SK-N-SH (cell line): Measurements from ENCODE around the gene CDS2. TPM values are rescaled to one million over a fixed set of nuclear protein-coding genes. Genes with fewer than 3 reads are reported as not detected.
A peak's percentile ranks its signal among the peaks of the same experiment; 100 is the strongest.

Experiments used
- CTCF ChIA-PET: fragments of 300-600, 350-600 bp; formaldehyde crosslinking; extraction: SDS; loops from one replicate; lab custom pipeline; 2021; lab: Yijun Ruan, JAX
- POLR2A ChIA-PET: fragments of 350-600 bp; sonication (Branson Sonifier 250); formaldehyde crosslinking; extraction: SDS; loops from one replicate; lab custom pipeline; 2020; ENCODE audit warnings: antibody characterized with exemption, inconsistent platforms; lab: Yijun Ruan, JAX
- DNase-seq: peaks from one replicate; pipeline ENCODE4 v3.0.0; 2012
- H2AFZ ChIP-seq: fragments of 200-600 bp; sonication (generic); 2 replicates; pipeline ENCODE4 v1.8.1; 2016; ENCODE audit warnings: antibody characterized with exemption, mild to moderate bottlenecking, low read depth
- H3F3A ChIP-seq: fragments of 200-600 bp; sonication (generic); replicated peaks from 2 replicates; pipeline ENCODE3; 2016; ENCODE audit warnings: antibody characterized with exemption, mild to moderate bottlenecking; ENCODE audit not compliant: insufficient read depth
- H3K27ac ChIP-seq, 2 experiments: fragments of 200-500 bp in 1 of 2; fragments of 200-600 bp in 1 of 2; sonication (Bioruptor generic) in 1 of 2; sonication (generic), shearing (Covaris generic) in 1 of 2; 2 replicates each; pipeline versions ENCODE4 v1.5.1 to v1.6.1; 2014 to 2016; ENCODE audit warnings: low read depth in 2 of 2, inconsistent platforms in 1 of 2, low read length in 1 of 2, mild to moderate bottlenecking in 1 of 2, mixed read lengths in 1 of 2
- H3K27me3 ChIP-seq: fragments of 200-600 bp; sonication (generic), shearing (Covaris generic); 2 replicates; pipeline ENCODE4 v1.6.1; 2016; ENCODE audit warnings: mixed run types; ENCODE audit not compliant: insufficient read depth
- H3K36me3 ChIP-seq, 2 experiments: fragments of 200-500 bp in 1 of 2; fragments of 200-600 bp in 1 of 2; sonication (Bioruptor generic) in 1 of 2; sonication (generic) in 1 of 2; replicated peaks in 1 of 2; 2 replicates each; pipeline versions ENCODE3 to v1.5.1; 2014 to 2016; ENCODE audit warnings: low read length in 1 of 2, mild to moderate bottlenecking in 1 of 2; ENCODE audit not compliant: insufficient read depth in 2 of 2, control insufficient read depth in 1 of 2
- H3K4me1 ChIP-seq, 2 experiments: fragments of 200-500 bp in 1 of 2; fragments of 200-600 bp in 1 of 2; sonication (Bioruptor generic) in 1 of 2; sonication (generic), shearing (Covaris generic) in 1 of 2; 2 replicates each; pipeline versions ENCODE4 v1.5.1 to v1.6.1; 2014 to 2016; ENCODE audit warnings: low read depth in 1 of 2, low read length in 1 of 2, mixed run types in 1 of 2; ENCODE audit not compliant: insufficient read depth in 2 of 2, control insufficient read depth in 1 of 2
- H3K4me2 ChIP-seq: fragments of 200-600 bp; sonication (generic), shearing (Covaris generic); 2 replicates; pipeline ENCODE4 v1.6.1; 2017; ENCODE audit warnings: mixed run types
- H3K4me3 ChIP-seq, 2 experiments: fragments of 200-500 bp in 1 of 2; fragments of 200-600 bp in 1 of 2; sonication (Bioruptor generic) in 1 of 2; sonication (generic), shearing (Covaris generic) in 1 of 2; 2 replicates each; pipeline versions ENCODE4 v1.5.1 to v1.8.1; 2014 to 2016; ENCODE audit warnings: low read depth in 2 of 2, inconsistent platforms in 1 of 2, low read length in 1 of 2, mild to moderate bottlenecking in 1 of 2, mixed read lengths in 1 of 2, moderate library complexity in 1 of 2
- H3K79me2 ChIP-seq: fragments of 200-600 bp; sonication (generic); 2 replicates; pipeline ENCODE4 v1.8.1; 2017; ENCODE audit warnings: mild to moderate bottlenecking; ENCODE audit not compliant: insufficient read depth
- H3K9ac ChIP-seq: fragments of 200-600 bp; sonication (generic); 2 replicates; pipeline ENCODE4 v1.6.1; 2017; ENCODE audit warnings: mixed run types
- H3K9me2 ChIP-seq: fragments of 200-600 bp; sonication (generic); 2 replicates; pipeline ENCODE4 v1.6.1; 2017; ENCODE audit warnings: mixed run types
- H3K9me3 ChIP-seq: fragments of 200-600 bp; sonication (generic); 2 replicates; pipeline ENCODE4 v1.6.1; 2017; ENCODE audit warnings: mixed run types, mild to moderate bottlenecking, moderate library complexity
- H4K20me1 ChIP-seq: fragments of 200-600 bp; sonication (generic); 2 replicates; pipeline ENCODE4 v1.6.1; 2017; ENCODE audit warnings: mild to moderate bottlenecking, mixed run types; ENCODE audit not compliant: insufficient read depth
- CHD2 ChIP-seq: fragments of 150-350 bp; IDR thresholded peaks from 2 replicates; pipeline ENCODE4 v1.6.1; 2018; ENCODE audit warnings: low read length; ENCODE audit not compliant: partially characterized antibody
- ELF1 ChIP-seq: IDR thresholded peaks from 2 replicates; pipeline ENCODE4 v1.4.0; 2012
- FOSL2 ChIP-seq: IDR thresholded peaks from 2 replicates; pipeline ENCODE4 v1.4.0; 2012; ENCODE audit warnings: low read depth, mild to moderate bottlenecking, moderate library complexity, borderline replicate concordance
- GABPA ChIP-seq: IDR thresholded peaks from 2 replicates; pipeline ENCODE4 v1.4.0; 2012; ENCODE audit warnings: low read depth, mild to moderate bottlenecking
- GATA2 ChIP-seq: sonication (generic); formaldehyde crosslinking; IDR thresholded peaks from 2 replicates; pipeline ENCODE4 v1.5.0; 2020; ENCODE audit warnings: mild to moderate bottlenecking, missing genetic modification reagents
- NFIC ChIP-seq: IDR thresholded peaks from 2 replicates; pipeline ENCODE4 v1.4.0; 2012; ENCODE audit warnings: borderline replicate concordance
- POLR2AphosphoS5 ChIP-seq: IDR thresholded peaks from 2 replicates; pipeline ENCODE4 v1.6.1; 2012; ENCODE audit warnings: low read depth, low read length
- RFX5 ChIP-seq: IDR thresholded peaks from 2 replicates; pipeline ENCODE4 v1.6.1; 2012; ENCODE audit warnings: mild to moderate bottlenecking, improper control_type of control experiment, low read length
- SMC3 ChIP-seq: IDR thresholded peaks from 2 replicates; pipeline ENCODE4 v1.6.1; 2012; ENCODE audit warnings: low read depth, low read length, improper control_type of control experiment
- WGBS: methylation state at CpG from one replicate; pipeline ENCODE4 v1.1.6; 2017; ENCODE audit warnings: low lambda C conversion rate; 5-methylcytosine and 5-hydroxymethylcytosine counted together
- polyA plus RNA-seq, 3 experiments: library from polyadenylated mRNA; depleted of rRNA; stranded (reverse); fragments of >200 nt; gene quantifications; 2 replicates each; pipeline ENCODE4 v1.2.3, GENCODE V29; 2012
- TF ChIP-seq, protein P1 (sequence below): IDR thresholded peaks from 2 replicates; pipeline ENCODE4; 2012
- TF ChIP-seq, protein P2 (sequence below): IDR thresholded peaks from 2 replicates; pipeline ENCODE4 v1.4.0; 2012; ENCODE audit warnings: low read depth, borderline replicate concordance
- TF ChIP-seq, protein P3 (sequence below): fragments of 200-600 bp; sonication (generic); IDR thresholded peaks from 2 replicates; pipeline ENCODE4 v1.6.1; 2017; ENCODE audit warnings: antibody characterized with exemption, mild to moderate bottlenecking, moderate library complexity

CDS2 gene
- polyA plus RNA-seq, 1 of the 3 experiments (the other 2 are of a cell fraction), result 13.9 TPM

DNA sequence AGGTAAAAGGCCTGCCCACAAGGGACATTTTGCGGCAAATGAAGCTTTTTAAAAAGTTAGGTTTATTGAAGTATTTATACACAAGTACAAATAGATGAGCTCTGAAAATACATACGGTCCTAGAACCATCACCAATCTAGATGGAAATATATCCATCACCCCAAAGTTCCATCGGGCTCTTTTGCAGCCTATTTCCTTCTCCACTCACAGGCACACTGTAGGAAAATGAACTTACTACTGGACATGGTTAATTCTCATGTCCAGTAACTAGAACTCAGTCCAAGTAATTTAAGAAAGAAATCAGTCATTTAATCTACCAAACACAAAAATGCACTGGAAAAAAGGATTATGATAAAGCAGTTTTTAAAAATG, 13.2 kb upstream of the CDS2 start:
- peak overlapping the region; percentile 90 for H3K9ac ChIP-seq
- POLR2A ChIA-PET, result no interaction called here
- no peaks in the 10 kb centered on the region for H3K9me2 ChIP-seq
- TF ChIP-seq CHD2, result no peak
- no peak for TF ChIP-seq FOSL2
- no peak for TF ChIP-seq GABPA
- no peak for TF ChIP-seq NFIC
- no peak for TF ChIP-seq SMC3
- peak overlapping the region; percentile 74 for H2AFZ ChIP-seq
- peaks cover 7 to 11% of the 10 kb centered on the region in 2 experiments; a peak in 3 of 4 replicates for H3K4me1 ChIP-seq
- H3K4me2 ChIP-seq, result peak overlapping the region; percentile 88
- H3K27me3 ChIP-seq, result no peaks in the 10 kb centered on the region
- peaks cover 51 to 66% of the 10 kb centered on the region in 2 experiments for H3K36me3 ChIP-seq
- peaks cover 27% of the 10 kb centered on the region for H4K20me1 ChIP-seq
- peak overlapping the region; percentile 88 to 93 for H3K4me3 ChIP-seq
- CTCF ChIA-PET, result no interaction called here
- H3F3A ChIP-seq, result peaks cover 46% of the 10 kb centered on the region
- H3K79me2 ChIP-seq, result peaks cover 64% of the 10 kb centered on the region
- no peaks in the 10 kb centered on the region for H3K9me3 ChIP-seq
- 43% methylated on average over 3 of the region's 3 CpGs for WGBS
- peak overlapping the region; percentile 88 to 91 for H3K27ac ChIP-seq
- no peak for DNase-seq

DNA sequence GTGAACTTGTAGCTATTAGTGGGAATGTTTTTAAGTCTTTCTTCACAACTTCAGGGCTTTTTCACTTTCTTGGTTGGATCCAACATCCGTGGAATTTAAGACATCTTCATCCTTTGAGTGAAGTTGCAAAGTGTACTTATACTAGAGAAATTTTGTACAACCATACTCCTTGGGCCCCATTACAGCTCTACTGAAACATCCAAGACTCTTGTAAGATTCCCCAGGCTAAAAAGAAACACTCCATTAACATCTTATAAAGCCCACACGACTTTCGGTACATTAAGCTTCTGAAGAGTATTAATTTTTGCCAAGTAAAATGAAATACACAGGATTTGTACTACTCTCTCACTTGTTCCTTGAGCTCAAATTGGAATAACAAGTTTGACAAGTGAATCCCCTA, 12.4 kb upstream of the CDS2 start:
- 87% methylated on average over 3 of the region's 3 CpGs for WGBS
- ChIA-PET CTCF (interaction anchor here (1.0 to 1.2 kb wide), 2 partner anchors 13 to 15 kb away, joined by 3 read pairs; no protein-coding TSS in a partner anchor), POLR2A (no interaction called here)
- Histone ChIP-seq H2AFZ (no peak overlapping the region), H3K27me3 (no peaks in the 10 kb centered on the region), H3K9me3 (no peaks in the 10 kb centered on the region), H4K20me1 (peaks cover 33% of the 10 kb centered on the region), H3K4me1 (peaks cover 7 to 16% of the 10 kb centered on the region in 2 experiments; a peak in 3 of 4 replicates), H3K9me2 (no peaks in the 10 kb centered on the region), H3K9ac (no peak overlapping the region), H3K27ac (peak overlapping the region in 1 of 2 experiments; percentile 88; a peak in 1 of 4 replicates), H3K4me2 (no peak overlapping the region), H3K36me3 (peaks cover 43 to 58% of the 10 kb centered on the region in 2 experiments), H3K79me2 (peaks cover 72% of the 10 kb centered on the region), H3F3A (peaks cover 46% of the 10 kb centered on the region), H3K4me3 (no peak overlapping the region)
- DNase-seq, result no peak
- TF ChIP-seq ELF1, result no peak
- no peak for TF ChIP-seq GATA2 (CRISPR knock-in tag)
- no peak for TF ChIP-seq POLR2AphosphoS5

DNA sequence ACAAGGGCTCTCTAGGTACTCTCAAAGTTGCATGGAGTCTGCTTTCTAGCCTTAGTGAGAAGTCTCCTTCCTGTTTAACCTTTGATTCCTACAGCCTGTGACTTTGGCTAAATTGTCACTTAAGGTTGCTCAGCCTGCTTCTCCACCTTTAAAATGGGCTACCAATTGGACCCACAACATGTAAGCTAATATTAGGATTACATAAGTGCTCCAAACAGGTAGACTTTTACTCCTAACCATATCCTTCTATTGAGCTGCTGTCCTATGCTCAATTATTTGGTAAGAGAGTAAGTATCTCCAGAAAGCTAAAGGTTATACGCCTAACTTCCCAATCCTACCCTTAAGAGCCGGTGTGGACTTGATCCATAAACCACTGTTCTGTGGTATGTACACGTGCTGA, 9.9 kb upstream of the CDS2 start:
- no peak overlapping the region for H3K4me3 ChIP-seq
- WGBS, result 81% methylated on average over 3 of the region's 3 CpGs
- peaks cover 45% of the 10 kb centered on the region for H3F3A ChIP-seq
- H3K79me2 ChIP-seq, result peaks cover 54% of the 10 kb centered on the region
- no peak overlapping the region for H3K27ac ChIP-seq
- H3K4me2 ChIP-seq, result 0 out of 2 replicates have a peak overlapping the region, but pooled peaks have one; percentile 95
- no peaks in the 10 kb centered on the region for H3K9me3 ChIP-seq
- POLR2A ChIA-PET, result no interaction called here
- H3K27me3 ChIP-seq, result no peaks in the 10 kb centered on the region
- no peak for TF ChIP-seq RFX5
- TF ChIP-seq, protein P1, sequence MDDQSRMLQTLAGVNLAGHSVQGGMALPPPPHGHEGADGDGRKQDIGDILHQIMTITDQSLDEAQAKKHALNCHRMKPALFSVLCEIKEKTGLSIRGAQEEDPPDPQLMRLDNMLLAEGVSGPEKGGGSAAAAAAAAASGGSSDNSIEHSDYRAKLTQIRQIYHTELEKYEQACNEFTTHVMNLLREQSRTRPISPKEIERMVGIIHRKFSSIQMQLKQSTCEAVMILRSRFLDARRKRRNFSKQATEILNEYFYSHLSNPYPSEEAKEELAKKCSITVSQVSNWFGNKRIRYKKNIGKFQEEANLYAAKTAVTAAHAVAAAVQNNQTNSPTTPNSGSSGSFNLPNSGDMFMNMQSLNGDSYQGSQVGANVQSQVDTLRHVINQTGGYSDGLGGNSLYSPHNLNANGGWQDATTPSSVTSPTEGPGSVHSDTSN, result no peak
- no peak for TF ChIP-seq GATA2 (CRISPR knock-in tag)
- TF ChIP-seq SMC3, result no peak
- TF ChIP-seq POLR2AphosphoS5, result no peak
- TF ChIP-seq, protein P2, sequence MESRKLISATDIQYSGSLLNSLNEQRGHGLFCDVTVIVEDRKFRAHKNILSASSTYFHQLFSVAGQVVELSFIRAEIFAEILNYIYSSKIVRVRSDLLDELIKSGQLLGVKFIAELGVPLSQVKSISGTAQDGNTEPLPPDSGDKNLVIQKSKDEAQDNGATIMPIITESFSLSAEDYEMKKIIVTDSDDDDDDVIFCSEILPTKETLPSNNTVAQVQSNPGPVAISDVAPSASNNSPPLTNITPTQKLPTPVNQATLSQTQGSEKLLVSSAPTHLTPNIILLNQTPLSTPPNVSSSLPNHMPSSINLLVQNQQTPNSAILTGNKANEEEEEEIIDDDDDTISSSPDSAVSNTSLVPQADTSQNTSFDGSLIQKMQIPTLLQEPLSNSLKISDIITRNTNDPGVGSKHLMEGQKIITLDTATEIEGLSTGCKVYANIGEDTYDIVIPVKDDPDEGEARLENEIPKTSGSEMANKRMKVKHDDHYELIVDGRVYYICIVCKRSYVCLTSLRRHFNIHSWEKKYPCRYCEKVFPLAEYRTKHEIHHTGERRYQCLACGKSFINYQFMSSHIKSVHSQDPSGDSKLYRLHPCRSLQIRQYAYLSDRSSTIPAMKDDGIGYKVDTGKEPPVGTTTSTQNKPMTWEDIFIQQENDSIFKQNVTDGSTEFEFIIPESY, result no peak
- TF ChIP-seq, protein P3, sequence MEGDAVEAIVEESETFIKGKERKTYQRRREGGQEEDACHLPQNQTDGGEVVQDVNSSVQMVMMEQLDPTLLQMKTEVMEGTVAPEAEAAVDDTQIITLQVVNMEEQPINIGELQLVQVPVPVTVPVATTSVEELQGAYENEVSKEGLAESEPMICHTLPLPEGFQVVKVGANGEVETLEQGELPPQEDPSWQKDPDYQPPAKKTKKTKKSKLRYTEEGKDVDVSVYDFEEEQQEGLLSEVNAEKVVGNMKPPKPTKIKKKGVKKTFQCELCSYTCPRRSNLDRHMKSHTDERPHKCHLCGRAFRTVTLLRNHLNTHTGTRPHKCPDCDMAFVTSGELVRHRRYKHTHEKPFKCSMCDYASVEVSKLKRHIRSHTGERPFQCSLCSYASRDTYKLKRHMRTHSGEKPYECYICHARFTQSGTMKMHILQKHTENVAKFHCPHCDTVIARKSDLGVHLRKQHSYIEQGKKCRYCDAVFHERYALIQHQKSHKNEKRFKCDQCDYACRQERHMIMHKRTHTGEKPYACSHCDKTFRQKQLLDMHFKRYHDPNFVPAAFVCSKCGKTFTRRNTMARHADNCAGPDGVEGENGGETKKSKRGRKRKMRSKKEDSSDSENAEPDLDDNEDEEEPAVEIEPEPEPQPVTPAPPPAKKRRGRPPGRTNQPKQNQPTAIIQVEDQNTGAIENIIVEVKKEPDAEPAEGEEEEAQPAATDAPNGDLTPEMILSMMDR, result no peak
- TF ChIP-seq NFIC, result no peak
- H3K4me1 ChIP-seq, result peaks cover 7 to 16% of the 10 kb centered on the region in 2 experiments; a peak in 3 of 4 replicates
- DNase-seq, result no peak
- peaks cover 38 to 42% of the 10 kb centered on the region in 2 experiments for H3K36me3 ChIP-seq
- CTCF ChIA-PET, result interaction anchor here (1.5 kb wide), 1 partner anchor 16 kb away, joined by 5 read pairs; no protein-coding TSS in a partner anchor
- H4K20me1 ChIP-seq, result peaks cover 36% of the 10 kb centered on the region
- H3K9me2 ChIP-seq, result no peaks in the 10 kb centered on the region
- H3K9ac ChIP-seq, result peak overlapping the region; percentile 85; the same call in 1 of the 2 replicates
- H2AFZ ChIP-seq, result no peak overlapping the region
